Measurements from ENCODE around the gene LHFPL6. TPM values are rescaled to one million over a fixed set of nuclear protein-coding genes. Genes with fewer than 3 reads are reported as not detected.

LHFPL6 gene
- total RNA-seq, 3 donors from 2014 or later, result 4.9 to 26.1 (median 8.3) TPM

DNA sequence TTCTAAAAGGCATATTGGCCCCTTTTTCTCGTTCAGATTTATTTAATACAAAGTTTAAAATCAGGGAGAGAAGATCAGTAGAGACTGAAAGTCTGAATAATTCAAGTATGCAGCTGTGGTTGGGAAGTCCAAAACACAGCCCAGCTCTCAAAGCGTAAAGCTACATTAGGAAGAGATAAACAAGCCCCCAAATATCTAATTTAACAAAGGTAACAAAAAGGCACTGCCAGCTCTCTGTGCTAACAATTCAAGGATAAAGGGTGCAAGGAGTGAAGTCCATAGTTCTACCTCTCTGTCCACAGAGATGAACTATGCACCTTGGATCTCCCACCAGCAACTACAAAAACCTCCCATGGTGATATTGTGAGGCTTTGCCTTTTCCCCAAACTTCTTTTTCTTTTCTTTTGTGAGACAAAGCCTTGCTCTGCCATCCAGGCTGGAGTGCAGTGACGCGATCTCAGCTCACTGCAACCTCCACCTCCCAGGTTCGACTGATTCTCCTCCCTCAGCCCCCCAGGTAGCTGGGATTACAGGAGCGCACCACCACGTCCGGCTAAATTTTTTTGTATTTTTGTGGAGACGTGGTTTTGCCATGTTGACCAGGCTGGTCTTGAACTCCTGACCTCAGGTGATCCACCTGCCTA is 104.4 kb downstream of the LHFPL6 start:
- DNase-seq (no peak), ATAC-seq (no peak)
- Histone ChIP-seq H3K9me3 (no peaks in the 10 kb centered on the region), H3K4me1 (ENCODE audit: low read depth) (no peaks in the 10 kb centered on the region), H3K4me3 (no peak overlapping the region), H3K36me3 (ENCODE audit: low read depth) (no peaks in the 10 kb centered on the region)
- TF ChIP-seq, protein P1, sequence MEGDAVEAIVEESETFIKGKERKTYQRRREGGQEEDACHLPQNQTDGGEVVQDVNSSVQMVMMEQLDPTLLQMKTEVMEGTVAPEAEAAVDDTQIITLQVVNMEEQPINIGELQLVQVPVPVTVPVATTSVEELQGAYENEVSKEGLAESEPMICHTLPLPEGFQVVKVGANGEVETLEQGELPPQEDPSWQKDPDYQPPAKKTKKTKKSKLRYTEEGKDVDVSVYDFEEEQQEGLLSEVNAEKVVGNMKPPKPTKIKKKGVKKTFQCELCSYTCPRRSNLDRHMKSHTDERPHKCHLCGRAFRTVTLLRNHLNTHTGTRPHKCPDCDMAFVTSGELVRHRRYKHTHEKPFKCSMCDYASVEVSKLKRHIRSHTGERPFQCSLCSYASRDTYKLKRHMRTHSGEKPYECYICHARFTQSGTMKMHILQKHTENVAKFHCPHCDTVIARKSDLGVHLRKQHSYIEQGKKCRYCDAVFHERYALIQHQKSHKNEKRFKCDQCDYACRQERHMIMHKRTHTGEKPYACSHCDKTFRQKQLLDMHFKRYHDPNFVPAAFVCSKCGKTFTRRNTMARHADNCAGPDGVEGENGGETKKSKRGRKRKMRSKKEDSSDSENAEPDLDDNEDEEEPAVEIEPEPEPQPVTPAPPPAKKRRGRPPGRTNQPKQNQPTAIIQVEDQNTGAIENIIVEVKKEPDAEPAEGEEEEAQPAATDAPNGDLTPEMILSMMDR (IDR thresholded peaks at IDR 0.05), result no peak
- intact Hi-C loops (cut with DNase I, micrococcal nuclease), result no loop called here

DNA sequence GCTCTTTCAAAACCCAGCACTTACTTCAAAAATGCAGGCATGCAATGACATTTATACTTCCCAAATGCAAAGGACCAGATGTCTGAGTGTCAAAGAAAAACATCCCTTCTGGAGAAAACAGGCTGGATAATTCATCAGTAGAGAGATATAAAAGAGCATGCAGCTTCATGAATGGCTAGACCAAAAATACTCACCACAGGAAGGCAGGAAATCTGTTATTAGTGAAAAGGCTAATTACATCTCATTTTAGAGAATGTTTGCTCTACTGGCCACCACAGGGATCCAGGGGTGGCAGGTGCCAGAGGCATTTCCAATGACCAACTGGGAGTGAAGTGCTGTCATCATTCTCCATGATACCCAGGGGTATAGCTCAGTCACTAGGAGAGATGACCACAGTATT is 106.5 kb downstream of the LHFPL6 start:
- no peak for DNase-seq
- H3K9me3 ChIP-seq, result no peaks in the 10 kb centered on the region
- H3K36me3 ChIP-seq (ENCODE audit: low read depth), result no peaks in the 10 kb centered on the region
- TF ChIP-seq, protein P1 (IDR thresholded peaks at IDR 0.05), result no peak
- H3K4me1 ChIP-seq (ENCODE audit: low read depth), result no peaks in the 10 kb centered on the region
- no peak for ATAC-seq
- intact Hi-C loops (cut with DNase I, micrococcal nuclease), result no loop called here
- H3K4me3 ChIP-seq, result no peak overlapping the region

DNA sequence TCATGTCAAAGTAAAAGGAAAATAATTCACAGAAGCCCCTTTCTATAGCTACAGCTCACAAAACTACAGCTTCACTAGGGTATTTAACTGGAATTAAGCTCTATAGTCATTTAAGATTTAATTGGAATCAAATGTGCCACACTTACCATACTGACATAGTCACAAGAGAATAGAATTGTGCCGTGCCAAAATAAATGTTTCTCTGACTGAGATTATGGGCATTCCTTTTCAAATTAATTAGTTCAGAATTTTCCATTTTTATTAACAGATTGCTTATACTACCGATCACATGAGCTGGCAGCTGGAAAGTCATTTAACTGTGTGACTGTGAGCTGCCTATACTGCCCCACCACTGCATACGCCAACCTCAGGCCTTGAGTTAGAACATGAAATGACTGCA is 108.4 kb downstream of the LHFPL6 start:
- H3K4me3 ChIP-seq, result no peak overlapping the region
- TF ChIP-seq, protein P1 (IDR thresholded peaks at IDR 0.05), result no peak
- no peak for ATAC-seq
- H3K9me3 ChIP-seq, result no peaks in the 10 kb centered on the region
- H3K4me1 ChIP-seq (ENCODE audit: low read depth), result no peaks in the 10 kb centered on the region
- DNase-seq, result no peak
- H3K36me3 ChIP-seq (ENCODE audit: low read depth), result no peaks in the 10 kb centered on the region
- intact Hi-C loops (cut with DNase I, micrococcal nuclease), result no loop called here

DNA sequence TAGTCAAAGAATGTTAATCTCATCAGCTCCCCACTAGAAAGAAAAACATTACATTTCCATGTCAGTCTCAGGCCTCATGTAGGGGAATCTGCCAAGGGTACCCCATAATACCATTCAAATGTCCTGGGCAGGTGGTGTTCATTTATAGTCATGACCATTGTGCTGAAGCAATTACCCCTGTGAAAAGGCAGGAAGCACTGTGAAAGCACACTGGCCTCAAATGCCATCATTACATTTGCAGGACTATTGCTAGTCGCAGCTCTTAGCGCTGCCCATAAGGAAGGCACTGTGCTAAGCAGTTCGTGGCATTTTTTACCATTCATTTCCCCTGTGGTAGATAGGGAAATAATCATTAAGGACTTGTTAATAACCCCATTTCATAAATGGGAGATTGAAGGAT is 109.0 kb downstream of the LHFPL6 start:
- ATAC-seq (no peak), DNase-seq (no peak)
- intact Hi-C loops (cut with DNase I, micrococcal nuclease), result no loop called here
- H3K9me3 ChIP-seq, result no peaks in the 10 kb centered on the region
- no peaks in the 10 kb centered on the region for H3K36me3 ChIP-seq (ENCODE audit: low read depth)
- TF ChIP-seq, protein P1 (IDR thresholded peaks at IDR 0.05), result no peak
- H3K4me1 ChIP-seq (ENCODE audit: low read depth), result no peaks in the 10 kb centered on the region
- H3K4me3 ChIP-seq, result no peak overlapping the region

DNA sequence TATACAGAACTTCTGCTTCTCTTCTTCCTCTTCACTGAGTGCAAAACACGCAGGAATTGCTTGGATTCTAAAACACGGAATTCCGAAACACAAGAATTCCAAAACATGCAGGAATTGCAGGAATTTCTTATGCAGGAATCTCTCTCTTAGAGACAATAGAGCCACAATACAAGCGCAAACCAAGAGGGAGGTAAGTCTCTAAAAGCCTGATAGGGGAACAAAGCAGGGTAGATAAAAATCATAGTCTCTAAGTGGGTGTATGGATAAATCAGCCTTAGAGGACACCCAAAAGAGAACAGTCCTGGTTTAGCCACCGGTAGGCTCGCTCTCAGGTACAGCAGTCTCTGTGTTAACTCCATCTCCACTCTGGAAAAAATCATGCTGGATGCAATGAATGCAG is 112.9 kb downstream of the LHFPL6 start:
- no peaks in the 10 kb centered on the region for H3K4me1 ChIP-seq (ENCODE audit: low read depth)
- TF ChIP-seq, protein P1 (IDR thresholded peaks at IDR 0.05), result no peak
- no peaks in the 10 kb centered on the region for H3K9me3 ChIP-seq

DNA sequence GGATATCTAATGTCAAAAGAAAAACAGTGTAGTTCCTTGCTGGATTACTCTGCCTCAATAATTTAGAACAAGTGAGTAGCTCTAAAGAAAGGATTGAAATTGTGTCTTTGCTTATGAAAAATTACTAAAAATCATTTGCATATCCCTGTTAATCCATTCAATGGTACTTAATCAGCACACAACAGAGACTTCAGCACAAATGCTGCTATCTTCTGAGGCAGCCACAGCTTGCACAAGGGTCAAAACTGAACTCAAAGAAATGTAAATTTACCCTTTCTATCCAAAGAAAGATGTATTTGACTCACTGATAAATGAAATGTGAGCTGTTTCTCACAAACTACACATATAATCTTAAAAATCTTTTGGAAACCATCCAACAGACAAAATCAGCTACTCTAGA is 116.2 kb downstream of the LHFPL6 start:
- intact Hi-C loops (cut with DNase I, micrococcal nuclease), result no loop called here

More for the DNA sequence above, 112.9 kb downstream of the LHFPL6 start:
- Histone ChIP-seq H3K36me3 (ENCODE audit: low read depth) (no peaks in the 10 kb centered on the region), H3K4me3 (no peak overlapping the region)
- no peak for ATAC-seq
- intact Hi-C loops (cut with DNase I, micrococcal nuclease), result no loop called here
- no peak for DNase-seq

More for the DNA sequence above, 116.2 kb downstream of the LHFPL6 start:
- TF ChIP-seq, protein P1 (IDR thresholded peaks at IDR 0.05), result no peak
- Histone ChIP-seq H3K9me3 (no peaks in the 10 kb centered on the region), H3K4me1 (ENCODE audit: low read depth) (no peaks in the 10 kb centered on the region), H3K4me3 (no peak overlapping the region), H3K36me3 (ENCODE audit: low read depth) (no peaks in the 10 kb centered on the region)
- ATAC-seq, result no peak
- no peak for DNase-seq
